Right lobe of liver (tissue), 6 donors: ENCODE measurements around the gene COL3A1. TPM values are rescaled to one million over a fixed set of nuclear protein-coding genes. Genes with fewer than 3 reads are reported as not detected.

Experiments used
- ATAC-seq, 4 donors: fragments of 200-7000 bp; cut with Tn5 transposase; one replicate each; pipeline ENCODE4 v1.9.1; 2020; ENCODE audit warnings: mild to moderate bottlenecking in 4 of 4, moderate library complexity in 4 of 4
- DNase-seq, 3 donors: peaks; one replicate each; pipeline ENCODE4 v3.0.0-alpha.2; 2020
- H3K27ac ChIP-seq, 3 donors: fragments of 200-600 bp; one replicate each; pipeline ENCODE4 v1.8.0; 2022
- H3K27me3 ChIP-seq, 2 donors: fragments of 200-600 bp; one replicate each; pipeline ENCODE4 v1.8.0; 2022
- H3K36me3 ChIP-seq, 4 donors: fragments of 200-600 bp; sonication (generic) in 1 of 4; one replicate each; pipeline versions ENCODE4 v1.5.1 to v1.8.0; 2017 to 2022; ENCODE audit warnings: control low read depth in 1 of 4
- H3K4me1 ChIP-seq, 4 donors: fragments of 200-600 bp; sonication (generic) in 1 of 4; one replicate each; pipeline versions ENCODE4 v1.5.1 to v1.8.0; 2017 to 2022; ENCODE audit warnings: control low read depth in 1 of 4
- H3K4me3 ChIP-seq, 3 donors: fragments of 200-600 bp; one replicate each; pipeline ENCODE4 v1.8.0; 2022
- H3K9me3 ChIP-seq, 4 donors: fragments of 200-600 bp; sonication (generic) in 1 of 4; one replicate each; pipeline versions ENCODE4 v1.5.1 to v1.8.0; 2017 to 2022; ENCODE audit warnings: control low read depth in 1 of 4
- CTCF ChIP-seq, 4 donors: fragments of 200-600 bp in 3 of 4; fragments of 450-650 bp in 1 of 4; IDR thresholded peaks; one replicate each; pipeline versions ENCODE4 v1.5.1 to v1.8.0; 2016 to 2022; ENCODE audit warnings: antibody characterized with exemption in 4 of 4, mild to moderate bottlenecking in 2 of 4
- POLR2A ChIP-seq: fragments of 450-650 bp; IDR thresholded peaks from one replicate; pipeline ENCODE4 v1.6.1; 2017; ENCODE audit warnings: antibody characterized with exemption, mild to moderate bottlenecking
- WGBS: methylation state at CpG from one replicate; pipeline ENCODE4 v1.1.6; 2018; ENCODE audit warnings: low coverage, low lambda C conversion rate; ENCODE audit not compliant: insufficient coverage; ENCODE audit errors: missing lambda C conversion rate; 5-methylcytosine and 5-hydroxymethylcytosine counted together
- intact Hi-C, 2 donors: fragments of 100-400 bp; cut with DNase I; formaldehyde crosslinking; loops; one replicate each; pipeline versions ENCODE4 v1.11.2 to v1.14.1; 2022
- total RNA-seq, 6 experiments: library from RNA; depleted of rRNA in 2 of 6; stranded (reverse); fragments of >200 nt in 2 of 6; fragmentation: NEBNext Ultra II Directional in 3 of 6; extraction: Animal tissue kit (Norgen Biotek cat#: 25700) in 3 of 6; gene quantifications; one replicate each; pipeline versions ENCODE4 v1.1.0 to v1.2.4, GENCODE V29; 2016 to 2023
- donor health status: DM: no; HTN: yes; CAD: no.
- donor health status: DM: no; HTN: no; CAD: no.
- donor health status: DM: no; HTN: no; CAD: no.
- donor health status: DM: no; HTN: yes; CAD: no.
- donor health status: DM: no; HTN: yes; CAD: no.

COL3A1 gene
- total RNA-seq, 6 experiments from 2014 or later, result 13.8 to 97.0 (median 60.9) TPM

GRCh38 chr2:188956290-188956689 lies 17.9 kb upstream of the COL3A1 start:
- no peak overlapping the region for H3K27ac ChIP-seq
- DNase-seq (no peak), ATAC-seq (no peak)
- H3K27me3 ChIP-seq, result no peaks in the 10 kb centered on the region
- no peaks in the 10 kb centered on the region for H3K4me1 ChIP-seq
- TF ChIP-seq POLR2A (no peak), CTCF (IDR thresholded peaks at IDR 0.05) (no peak)
- intact Hi-C loops, result no loop called here
- H3K4me3 ChIP-seq, result no peak overlapping the region
- 39% methylated on average over 2 of the region's 2 CpGs for WGBS
- no peaks in the 10 kb centered on the region for H3K36me3 ChIP-seq
- no peaks in the 10 kb centered on the region for H3K9me3 ChIP-seq

GRCh38 chr2:188956961-188957360 lies 17.2 kb upstream of the COL3A1 start:
- no peaks in the 10 kb centered on the region for H3K4me1 ChIP-seq
- 36% methylated on average over 5 of the region's 5 CpGs for WGBS
- no peaks in the 10 kb centered on the region for H3K36me3 ChIP-seq
- H3K27ac ChIP-seq, result no peak overlapping the region
- no peaks in the 10 kb centered on the region for H3K9me3 ChIP-seq
- intact Hi-C loops, result no loop called here
- DNase-seq, result no peak
- H3K4me3 ChIP-seq, result no peak overlapping the region
- TF ChIP-seq POLR2A (no peak), CTCF (IDR thresholded peaks at IDR 0.05) (no peak)
- no peaks in the 10 kb centered on the region for H3K27me3 ChIP-seq
- ATAC-seq, result no peak

- Histone ChIP-seq H3K4me3 (no peak overlapping the region), H3K27me3 (no peaks in the 10 kb centered on the region), H3K4me1 (no peaks in the 10 kb centered on the region), H3K27ac (no peak overlapping the region), H3K9me3 (no peaks in the 10 kb centered on the region), H3K36me3 (no peaks in the 10 kb centered on the region)
- 78% methylated on average over 1 of the region's 1 CpG for WGBS
- no peak for TF ChIP-seq CTCF (IDR thresholded peaks at IDR 0.05)
- no peak for TF ChIP-seq POLR2A
- ATAC-seq, result no peak
- DNase-seq, result no peak
- intact Hi-C loops, result no loop called here
These were observed 16.5 kb upstream of the COL3A1 start for GRCh38 chr2:188957646-188958045.

GRCh38 chr2:188963741-188964140 lies 10.4 kb upstream of the COL3A1 start:
- no peaks in the 10 kb centered on the region for H3K4me1 ChIP-seq
- no peaks in the 10 kb centered on the region for H3K27me3 ChIP-seq
- intact Hi-C loops, result no loop called here
- no peak for DNase-seq
- no peaks in the 10 kb centered on the region for H3K36me3 ChIP-seq
- no peaks in the 10 kb centered on the region for H3K9me3 ChIP-seq
- H3K27ac ChIP-seq, result no peak overlapping the region
- ATAC-seq, result no peak
- 52% methylated on average over 3 of the region's 3 CpGs for WGBS
- TF ChIP-seq POLR2A, result no peak
- no peak for TF ChIP-seq CTCF (IDR thresholded peaks at IDR 0.05)
- no peak overlapping the region for H3K4me3 ChIP-seq

- H3K9me3 ChIP-seq, result no peaks in the 10 kb centered on the region
- ATAC-seq (no peak), DNase-seq (no peak)
- 54% methylated on average over 1 of the region's 1 CpG for WGBS
- intact Hi-C loops, result no loop called here
- H3K4me1 ChIP-seq, result no peaks in the 10 kb centered on the region
- TF ChIP-seq POLR2A (no peak), CTCF (IDR thresholded peaks at IDR 0.05) (no peak)
- H3K4me3 ChIP-seq, result no peak overlapping the region
- H3K36me3 ChIP-seq, result no peaks in the 10 kb centered on the region
- H3K27me3 ChIP-seq, result no peaks in the 10 kb centered on the region
- H3K27ac ChIP-seq, result no peak overlapping the region
These were observed 9.1 kb upstream of the COL3A1 start for GRCh38 chr2:188964976-188965546.
